Stimulated activated CD8-positive, alpha-beta memory T cell treated with anti-CD3 and anti-CD28 coated beads, Interleukin-4, amount 100 ng/mL, for 24 hours (primary cell): ENCODE data around the gene PCP4.

Experiments used
- DNase-seq: peaks from one replicate; pipeline ENCODE4 v3.0.0-alpha.2; 2020; ENCODE audit warnings: low read depth

PCP4 gene

GRCh38 chr21:39972976-39973770, 105.9 kb downstream of the PCP4 start:
- no peak for DNase-seq

DNA sequence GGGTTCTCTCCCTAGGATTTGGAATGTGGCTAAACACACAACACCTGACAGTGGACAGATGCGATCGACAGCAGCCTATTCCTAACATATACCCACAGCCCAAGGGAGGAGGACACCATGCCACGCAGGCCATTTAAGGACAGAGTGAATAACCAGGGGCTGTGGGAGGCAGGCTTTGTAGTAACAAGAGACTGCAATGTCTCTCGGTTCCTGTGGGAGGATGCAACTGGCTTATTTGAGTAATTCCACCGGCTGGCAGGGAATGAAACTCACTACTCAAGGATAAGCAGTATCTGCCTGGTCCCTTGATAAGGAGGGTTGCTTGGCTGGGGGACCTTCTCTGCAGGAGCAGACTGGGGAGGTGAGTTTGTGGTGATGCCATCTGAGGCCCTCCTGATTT, 109.6 kb downstream of the PCP4 start:
- DNase-seq = no peak
